Measurements from ENCODE around the gene RAB39B.

GRCh38 chrX:155211208-155211607 lies 53.1 kb downstream of the RAB39B start:
- no peak for TF ChIP-seq EP300 (IDR thresholded peaks at IDR 0.05)
- no peak for TF ChIP-seq CTCF (IDR thresholded peaks at IDR 0.05)
- no peak for TF ChIP-seq POLR2A (IDR thresholded peaks at IDR 0.05)
- TF ChIP-seq POLR2AphosphoS5 (IDR thresholded peaks at IDR 0.05) = no peak

Measured in stomach (tissue), 4 donors.